GM12891 (cell line): ENCODE data around the gene ADAMTS20.

Experiments used
- PAX5 ChIP-seq: IDR thresholded peaks from 2 replicates; pipeline ENCODE4 v1.6.1; 2011; ENCODE audit warnings: low read length, moderate library complexity, mild to moderate bottlenecking; ENCODE audit not compliant: insufficient read depth, severe bottlenecking
- POLR2A ChIP-seq: IDR thresholded peaks from 2 replicates; pipeline ENCODE4 v1.6.1; 2011; ENCODE audit warnings: low read depth, low read length, control low read depth
- POLR2AphosphoS5 ChIP-seq: IDR thresholded peaks from 2 replicates; pipeline ENCODE4 v1.6.1; 2011; ENCODE audit warnings: low read depth, low read length, control low read depth
- POU2F2 ChIP-seq: IDR thresholded peaks from 2 replicates; pipeline ENCODE4 v1.6.1; 2011; ENCODE audit warnings: low read depth, mild to moderate bottlenecking, control low read depth, low read length, moderate library complexity
- SPI1 ChIP-seq: IDR thresholded peaks from 2 replicates; pipeline ENCODE4 v1.6.1; 2011; ENCODE audit warnings: low read depth, low read length, control low read depth
- TAF1 ChIP-seq: IDR thresholded peaks from 2 replicates; pipeline ENCODE4 v1.6.1; 2011; ENCODE audit warnings: low read depth, low read length, control low read depth

GRCh38 chr12:43425361-43425760 lies 126.6 kb downstream of the ADAMTS20 start:
- TF ChIP-seq POLR2A (no peak), SPI1 (no peak), TAF1 (no peak), PAX5 (no peak), POLR2AphosphoS5 (no peak), POU2F2 (no peak)
